ENCODE results near the gene MN1. TPM values are rescaled to one million over a fixed set of nuclear protein-coding genes. Genes with fewer than 3 reads are reported as not detected.

MN1 gene
- total and polyA plus RNA-seq, 2 of the 8 experiments (the other 6 are each of a cell fraction or from before 2014, with no cell fraction given): 3.1 to 4.9 TPM

DNA sequence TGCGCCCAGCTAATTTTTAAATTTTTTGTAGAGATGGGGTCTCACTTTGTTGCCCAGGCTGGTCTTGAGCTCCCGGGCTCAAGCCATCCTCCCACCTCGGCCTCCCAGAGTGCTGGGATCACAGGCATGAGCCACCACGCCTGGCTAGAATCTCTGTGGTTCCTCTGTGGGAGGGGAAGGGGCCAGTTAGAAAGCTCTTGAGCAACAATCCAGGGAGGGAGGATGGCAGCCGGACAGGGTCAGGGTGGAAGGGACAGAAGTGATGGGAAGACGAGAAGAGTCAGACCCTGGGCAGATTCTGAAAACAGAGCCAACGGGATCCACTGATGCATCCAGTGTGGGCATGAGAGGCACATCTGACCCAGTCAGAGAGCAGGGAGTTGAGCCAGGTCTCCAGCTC lies 38.9 kb upstream of the MN1 start (continued):
- TF ChIP-seq, protein P1, sequence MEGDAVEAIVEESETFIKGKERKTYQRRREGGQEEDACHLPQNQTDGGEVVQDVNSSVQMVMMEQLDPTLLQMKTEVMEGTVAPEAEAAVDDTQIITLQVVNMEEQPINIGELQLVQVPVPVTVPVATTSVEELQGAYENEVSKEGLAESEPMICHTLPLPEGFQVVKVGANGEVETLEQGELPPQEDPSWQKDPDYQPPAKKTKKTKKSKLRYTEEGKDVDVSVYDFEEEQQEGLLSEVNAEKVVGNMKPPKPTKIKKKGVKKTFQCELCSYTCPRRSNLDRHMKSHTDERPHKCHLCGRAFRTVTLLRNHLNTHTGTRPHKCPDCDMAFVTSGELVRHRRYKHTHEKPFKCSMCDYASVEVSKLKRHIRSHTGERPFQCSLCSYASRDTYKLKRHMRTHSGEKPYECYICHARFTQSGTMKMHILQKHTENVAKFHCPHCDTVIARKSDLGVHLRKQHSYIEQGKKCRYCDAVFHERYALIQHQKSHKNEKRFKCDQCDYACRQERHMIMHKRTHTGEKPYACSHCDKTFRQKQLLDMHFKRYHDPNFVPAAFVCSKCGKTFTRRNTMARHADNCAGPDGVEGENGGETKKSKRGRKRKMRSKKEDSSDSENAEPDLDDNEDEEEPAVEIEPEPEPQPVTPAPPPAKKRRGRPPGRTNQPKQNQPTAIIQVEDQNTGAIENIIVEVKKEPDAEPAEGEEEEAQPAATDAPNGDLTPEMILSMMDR (IDR thresholded peaks at IDR 0.05; ENCODE audit: control extremely low read depth in 1 of 3, insufficient read depth in 1 of 3, low read depth in 1 of 3, low read length in 3 of 3): no peak
- TF ChIP-seq FOSL1 (IDR thresholded peaks at IDR 0.05; ENCODE audit: insufficient read depth, low read depth, low read length) (no peak), SP2 (IDR thresholded peaks at IDR 0.05; ENCODE audit: low read length) (no peak), EP300 (IDR thresholded peaks at IDR 0.05; ENCODE audit: borderline replicate concordance in 1 of 2, low read depth in 2 of 2, low read length in 2 of 2) (no peak)
